Left ventricle myocardium inferior (tissue), 1 donor: Measurements from ENCODE around the gene ABHD6. TPM values are rescaled to one million over a fixed set of nuclear protein-coding genes. Genes with fewer than 3 reads are reported as not detected.
"Not testable (repeated sequence)": the region's sequence is repeated elsewhere in the genome, so short reads cannot be mapped to it uniquely, and the experiment has no call there.

Source experiments
- DNase-seq: peaks from one replicate; pipeline ENCODE4 v3.0.0-alpha.2; 2020
- H3K27ac ChIP-seq: fragments of 200-600 bp; replicated peaks from 2 replicates; pipeline ENCODE4 v1.8.0; 2021
- H3K27me3 ChIP-seq: fragments of 200-600 bp; 2 replicates; pipeline ENCODE4 v1.8.0; 2021; ENCODE audit warnings: low read depth
- H3K36me3 ChIP-seq: fragments of 200-600 bp; 2 replicates; pipeline ENCODE4 v1.8.0; 2021
- H3K4me1 ChIP-seq: fragments of 200-600 bp; 2 replicates; pipeline ENCODE4 v1.8.0; 2021
- H3K4me3 ChIP-seq: fragments of 200-600 bp; 2 replicates; pipeline ENCODE4 v1.8.0; 2021; ENCODE audit warnings: mild to moderate bottlenecking, moderate library complexity
- H3K9me3 ChIP-seq: fragments of 200-600 bp; replicated peaks from 2 replicates; pipeline ENCODE4 v1.8.0; 2021
- intact Hi-C: fragments of 100-400 bp; cut with micrococcal nuclease; formaldehyde crosslinking; loops from one replicate; pipeline ENCODE4 v1.11.0; 2022
- total RNA-seq: library from RNA; stranded (reverse); fragmentation: NEBNext Ultra II Directional; extraction: Animal tissue kit (Norgen Biotek cat#: 25700); gene quantifications from one replicate; pipeline ENCODE4 v1.2.1, GENCODE V29; 2021
- TF ChIP-seq, protein P1 (sequence below): fragments of 200-600 bp; IDR thresholded peaks from 2 replicates; pipeline ENCODE4 v1.8.0; 2021; ENCODE audit warnings: antibody characterized with exemption, mild to moderate bottlenecking, borderline replicate concordance
- donor health status: DM: no; HTN: yes; CAD: no; lungs with severe emphysema.

ABHD6 gene
- total RNA-seq, 1 donor from 2014 or later: 7.2 TPM

DNA sequence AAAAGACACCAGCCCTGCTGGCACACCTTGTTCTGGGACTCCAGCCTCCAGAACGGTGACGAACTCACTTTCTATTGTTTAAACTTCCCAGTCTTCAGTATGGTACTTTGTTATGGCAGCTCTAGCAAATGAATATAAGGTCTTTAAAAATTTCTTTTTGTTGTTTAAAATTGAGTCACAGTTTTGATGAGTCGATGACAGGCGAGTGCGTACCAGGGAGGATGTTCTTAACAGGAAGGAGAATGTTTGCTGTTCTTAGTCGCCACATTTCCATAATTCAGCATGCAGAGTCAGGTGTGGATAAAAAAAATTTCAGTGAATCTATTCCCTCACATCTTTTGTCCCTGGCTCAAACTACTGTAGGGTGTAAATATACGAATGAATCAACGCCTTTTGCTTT, 39.2 kb upstream of the ABHD6 start:
- H3K9me3 ChIP-seq: no peaks in the 10 kb centered on the region
- no peaks in the 10 kb centered on the region for H3K27me3 ChIP-seq
- H3K36me3 ChIP-seq: no peaks in the 10 kb centered on the region
- peaks cover 23% of the 10 kb centered on the region for H3K4me1 ChIP-seq
- intact Hi-C loops: no loop called here
- TF ChIP-seq, protein P1, sequence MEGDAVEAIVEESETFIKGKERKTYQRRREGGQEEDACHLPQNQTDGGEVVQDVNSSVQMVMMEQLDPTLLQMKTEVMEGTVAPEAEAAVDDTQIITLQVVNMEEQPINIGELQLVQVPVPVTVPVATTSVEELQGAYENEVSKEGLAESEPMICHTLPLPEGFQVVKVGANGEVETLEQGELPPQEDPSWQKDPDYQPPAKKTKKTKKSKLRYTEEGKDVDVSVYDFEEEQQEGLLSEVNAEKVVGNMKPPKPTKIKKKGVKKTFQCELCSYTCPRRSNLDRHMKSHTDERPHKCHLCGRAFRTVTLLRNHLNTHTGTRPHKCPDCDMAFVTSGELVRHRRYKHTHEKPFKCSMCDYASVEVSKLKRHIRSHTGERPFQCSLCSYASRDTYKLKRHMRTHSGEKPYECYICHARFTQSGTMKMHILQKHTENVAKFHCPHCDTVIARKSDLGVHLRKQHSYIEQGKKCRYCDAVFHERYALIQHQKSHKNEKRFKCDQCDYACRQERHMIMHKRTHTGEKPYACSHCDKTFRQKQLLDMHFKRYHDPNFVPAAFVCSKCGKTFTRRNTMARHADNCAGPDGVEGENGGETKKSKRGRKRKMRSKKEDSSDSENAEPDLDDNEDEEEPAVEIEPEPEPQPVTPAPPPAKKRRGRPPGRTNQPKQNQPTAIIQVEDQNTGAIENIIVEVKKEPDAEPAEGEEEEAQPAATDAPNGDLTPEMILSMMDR: no peak
- DNase-seq: no peak
- no peak overlapping the region for H3K4me3 ChIP-seq
- H3K27ac ChIP-seq: peak overlapping the region; percentile 63

DNA sequence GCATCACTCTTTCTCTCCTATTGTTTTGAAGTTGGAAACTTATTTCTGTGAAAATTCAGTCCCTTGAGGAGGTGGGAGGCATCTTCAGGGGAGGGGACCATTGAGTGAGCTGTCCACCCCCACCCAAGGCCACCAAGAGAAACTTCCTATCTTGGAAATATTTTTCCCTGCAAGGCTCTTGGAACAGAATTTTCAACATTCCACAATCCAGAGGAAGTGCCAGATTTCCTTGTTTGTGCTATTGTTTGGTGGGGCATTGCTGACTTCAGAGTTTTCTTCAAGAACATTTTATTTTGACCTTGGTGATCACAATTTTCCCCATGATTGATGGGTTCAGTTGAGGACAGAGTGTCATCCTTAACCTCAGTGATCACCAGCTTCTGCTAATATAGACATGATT, 38.8 kb upstream of the ABHD6 start:
- TF ChIP-seq, protein P1: no peak
- no peak for DNase-seq
- intact Hi-C loops: no loop called here
- Histone ChIP-seq H3K9me3 (no peaks in the 10 kb centered on the region), H3K4me1 (peaks cover 23% of the 10 kb centered on the region), H3K36me3 (no peaks in the 10 kb centered on the region), H3K4me3 (no peak overlapping the region), H3K27ac (peak overlapping the region; percentile 63), H3K27me3 (no peaks in the 10 kb centered on the region)

DNA sequence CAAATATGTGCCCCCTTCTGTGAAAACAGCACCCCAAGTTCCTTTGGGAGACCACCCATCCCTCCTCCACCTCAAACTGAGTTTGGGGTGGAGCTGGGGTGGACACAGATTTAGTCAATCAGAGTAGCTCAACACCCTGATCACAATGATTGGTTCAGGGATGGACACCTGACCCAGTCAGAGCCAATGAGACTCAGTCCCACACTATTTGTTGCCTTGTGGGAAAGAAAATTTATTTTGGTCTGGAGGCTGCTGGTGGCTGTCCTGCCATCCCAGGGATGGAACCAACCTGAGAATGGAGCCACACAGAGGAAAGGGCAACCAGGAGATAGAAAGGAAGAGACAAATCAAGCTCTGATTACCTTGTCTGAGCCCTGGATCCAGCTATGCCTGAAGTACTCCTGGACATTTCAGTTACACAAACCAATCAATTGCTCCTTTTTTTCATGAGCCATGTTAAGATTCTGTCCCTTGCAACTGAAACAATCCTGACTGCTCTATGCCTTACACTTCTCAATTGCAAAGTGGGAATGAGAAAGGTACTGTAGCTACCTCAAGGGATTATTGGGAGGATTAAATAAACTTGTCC, 37.4 kb upstream of the ABHD6 start:
- TF ChIP-seq, protein P1: no peak
- DNase-seq: no peak
- Histone ChIP-seq H3K4me3 (no peak overlapping the region), H3K27ac (peak overlapping the region; percentile 37), H3K36me3 (no peaks in the 10 kb centered on the region), H3K27me3 (no peaks in the 10 kb centered on the region), H3K4me1 (peaks cover 23% of the 10 kb centered on the region), H3K9me3 (no peaks in the 10 kb centered on the region)
- intact Hi-C loops: no loop called here

DNA sequence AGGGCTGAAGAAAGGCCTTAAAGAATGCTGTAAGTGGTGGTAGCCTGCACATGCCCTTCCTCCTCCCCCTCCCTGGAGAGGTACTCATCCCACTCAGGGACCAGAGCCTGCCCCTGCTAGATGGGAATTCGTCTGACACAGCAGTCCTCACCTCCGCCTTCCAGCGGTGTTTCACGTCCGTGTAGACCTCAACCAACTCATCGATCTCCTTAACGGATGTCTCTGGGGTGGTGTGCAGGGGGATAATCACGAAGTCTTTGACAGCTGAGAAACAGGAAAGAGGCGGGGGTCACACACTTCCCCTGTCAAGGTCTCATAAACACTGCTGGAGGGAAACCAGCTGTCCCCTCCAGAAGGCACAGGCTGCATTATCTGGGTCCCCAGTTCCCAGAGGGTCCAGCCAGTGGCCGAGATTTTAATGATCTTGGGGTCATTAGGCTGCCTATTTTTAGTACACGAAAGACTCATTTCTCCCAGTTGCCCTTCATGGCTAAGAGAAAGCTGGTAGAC, 36.7 kb upstream of the ABHD6 start:
- Histone ChIP-seq H3K4me1 (peaks cover 23% of the 10 kb centered on the region), H3K27ac (peak overlapping the region; percentile 37), H3K9me3 (no peaks in the 10 kb centered on the region), H3K36me3 (no peaks in the 10 kb centered on the region), H3K4me3 (no peak overlapping the region), H3K27me3 (no peaks in the 10 kb centered on the region)
- TF ChIP-seq, protein P1: no peak
- intact Hi-C loops: no loop called here
- no peak for DNase-seq

DNA sequence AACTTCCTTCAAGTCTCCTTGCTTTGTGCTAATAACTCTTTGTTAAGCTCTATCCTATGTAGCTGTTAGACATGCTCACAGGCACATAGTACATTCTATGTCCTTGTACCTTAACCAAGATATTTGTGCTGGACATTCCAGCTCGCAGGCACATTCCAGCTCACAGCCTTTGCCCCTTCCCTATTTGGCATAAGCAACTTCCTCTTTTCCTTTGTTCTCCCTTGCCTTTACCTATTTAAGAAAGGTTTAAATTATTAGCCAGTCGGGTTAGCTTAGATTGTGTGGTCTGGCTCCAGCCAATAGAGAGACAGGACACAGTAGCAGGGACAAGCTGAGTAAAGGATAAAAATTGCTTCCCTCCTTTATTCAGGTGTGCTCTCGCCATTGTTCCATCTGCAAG, 36.1 kb upstream of the ABHD6 start:
- H3K27me3 ChIP-seq, H3K36me3 ChIP-seq, intact Hi-C loops, DNase-seq, H3K4me3 ChIP-seq, H3K9me3 ChIP-seq: not testable (repeated sequence)
- Histone ChIP-seq H3K27ac (peak overlapping the region; percentile 37), H3K4me1 (peaks cover 23% of the 10 kb centered on the region)

DNA sequence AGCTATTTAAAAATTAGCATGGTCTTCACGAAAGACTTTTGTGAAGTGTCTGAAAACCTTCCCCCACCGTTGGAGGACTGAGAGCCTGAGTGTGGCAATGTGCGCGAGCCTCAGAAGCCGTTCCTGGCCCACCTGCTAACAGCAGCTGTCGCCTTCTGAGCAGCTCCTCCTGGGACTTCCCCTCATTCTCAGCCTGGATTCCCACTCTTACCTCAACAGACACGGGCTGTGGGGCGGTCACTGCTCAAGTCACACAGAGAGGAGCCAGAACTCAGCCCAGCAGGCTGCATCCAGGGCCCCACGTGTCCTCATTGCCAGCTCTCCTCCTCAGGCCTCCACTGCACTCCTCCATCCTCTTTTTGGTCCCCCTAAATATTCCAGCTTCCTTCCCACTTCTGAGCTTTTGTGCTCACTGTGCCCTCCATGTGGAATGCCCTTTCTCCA, 34.7 kb upstream of the ABHD6 start:
- Histone ChIP-seq H3K4me3 (no peak overlapping the region), H3K4me1 (peaks cover 23% of the 10 kb centered on the region), H3K9me3 (no peaks in the 10 kb centered on the region), H3K27me3 (no peaks in the 10 kb centered on the region), H3K27ac (no peak overlapping the region), H3K36me3 (no peaks in the 10 kb centered on the region)
- DNase-seq: no peak
- intact Hi-C loops: no loop called here
- TF ChIP-seq, protein P1: no peak
